ENCODE data around the gene ERCC3. TPM values are rescaled to one million over a fixed set of nuclear protein-coding genes. Genes with fewer than 3 reads are reported as not detected.

The ERCC3 gene
- polyA plus RNA-seq, 2 of the 4 experiments (the other 2 are of a cell fraction): 57.9 to 68.3 TPM

GRCh38 chr2:127255721-127256120, 38.2 kb downstream of the ERCC3 start:
- ATAC-seq (no peak), FAIRE-seq (no peak), DNase-seq (ENCODE audit: low read depth in 1 of 2, low spot score in 1 of 2) (no peak)
- TF ChIP-seq ATOH8 (CRISPR knock-in tag; IDR thresholded peaks at IDR 0.05; ENCODE audit: low read depth): no peak
- TF ChIP-seq EHF (CRISPR knock-in tag; IDR thresholded peaks at IDR 0.05): no peak
- TF ChIP-seq, protein P1, sequence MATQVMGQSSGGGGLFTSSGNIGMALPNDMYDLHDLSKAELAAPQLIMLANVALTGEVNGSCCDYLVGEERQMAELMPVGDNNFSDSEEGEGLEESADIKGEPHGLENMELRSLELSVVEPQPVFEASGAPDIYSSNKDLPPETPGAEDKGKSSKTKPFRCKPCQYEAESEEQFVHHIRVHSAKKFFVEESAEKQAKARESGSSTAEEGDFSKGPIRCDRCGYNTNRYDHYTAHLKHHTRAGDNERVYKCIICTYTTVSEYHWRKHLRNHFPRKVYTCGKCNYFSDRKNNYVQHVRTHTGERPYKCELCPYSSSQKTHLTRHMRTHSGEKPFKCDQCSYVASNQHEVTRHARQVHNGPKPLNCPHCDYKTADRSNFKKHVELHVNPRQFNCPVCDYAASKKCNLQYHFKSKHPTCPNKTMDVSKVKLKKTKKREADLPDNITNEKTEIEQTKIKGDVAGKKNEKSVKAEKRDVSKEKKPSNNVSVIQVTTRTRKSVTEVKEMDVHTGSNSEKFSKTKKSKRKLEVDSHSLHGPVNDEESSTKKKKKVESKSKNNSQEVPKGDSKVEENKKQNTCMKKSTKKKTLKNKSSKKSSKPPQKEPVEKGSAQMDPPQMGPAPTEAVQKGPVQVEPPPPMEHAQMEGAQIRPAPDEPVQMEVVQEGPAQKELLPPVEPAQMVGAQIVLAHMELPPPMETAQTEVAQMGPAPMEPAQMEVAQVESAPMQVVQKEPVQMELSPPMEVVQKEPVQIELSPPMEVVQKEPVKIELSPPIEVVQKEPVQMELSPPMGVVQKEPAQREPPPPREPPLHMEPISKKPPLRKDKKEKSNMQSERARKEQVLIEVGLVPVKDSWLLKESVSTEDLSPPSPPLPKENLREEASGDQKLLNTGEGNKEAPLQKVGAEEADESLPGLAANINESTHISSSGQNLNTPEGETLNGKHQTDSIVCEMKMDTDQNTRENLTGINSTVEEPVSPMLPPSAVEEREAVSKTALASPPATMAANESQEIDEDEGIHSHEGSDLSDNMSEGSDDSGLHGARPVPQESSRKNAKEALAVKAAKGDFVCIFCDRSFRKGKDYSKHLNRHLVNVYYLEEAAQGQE (IDR thresholded peaks at IDR 0.05): no peak
- no peak for TF ChIP-seq RNF2 (IDR thresholded peaks at IDR 0.05; ENCODE audit: borderline replicate concordance, low read depth)
- no peak for TF ChIP-seq RCOR1 (IDR thresholded peaks at IDR 0.05; ENCODE audit: low read depth, low read length)
- no peak for TF ChIP-seq FOSL2 (IDR thresholded peaks at IDR 0.05)
- TF ChIP-seq FOSL2 (CRISPR knock-in tag; IDR thresholded peaks at IDR 0.05): no peak
- TF ChIP-seq ESRRA (IDR thresholded peaks at IDR 0.05; ENCODE audit: borderline replicate concordance, low read length): no peak
- TF ChIP-seq FOSB (CRISPR knock-in tag; IDR thresholded peaks at IDR 0.05): no peak
- TF ChIP-seq ZFP36 (IDR thresholded peaks at IDR 0.05; ENCODE audit: borderline replicate concordance, partially characterized antibody): no peak
- TF ChIP-seq RARB (CRISPR knock-in tag; IDR thresholded peaks at IDR 0.05): no peak
- no peak for TF ChIP-seq JUN (IDR thresholded peaks at IDR 0.05)
- TF ChIP-seq HEYL (CRISPR knock-in tag; IDR thresholded peaks at IDR 0.05): no peak
- TF ChIP-seq GATA3 (IDR thresholded peaks at IDR 0.05; ENCODE audit: borderline replicate concordance): no peak
- TF ChIP-seq POLR2A (IDR thresholded peaks at IDR 0.05; ENCODE audit: low read length): no peak
- POLR2A ChIA-PET: no interaction called here
- Histone ChIP-seq H3K9me3 (no peaks in the 10 kb centered on the region), H3K4me1 (peaks cover 16% of the 10 kb centered on the region), H3K4me2 (no peak overlapping the region), H3K4me3 (no peak overlapping the region), H3K27ac (no peak overlapping the region)
- 93% methylated on average over 6 of the region's 6 CpGs for WGBS (ENCODE audit: missing lambda C conversion rate)
- CTCF ChIA-PET: interaction anchor here (1.1 kb wide), 1 partner anchor 10 kb away, joined by 3 read pairs; no protein-coding TSS in a partner anchor

DNA sequence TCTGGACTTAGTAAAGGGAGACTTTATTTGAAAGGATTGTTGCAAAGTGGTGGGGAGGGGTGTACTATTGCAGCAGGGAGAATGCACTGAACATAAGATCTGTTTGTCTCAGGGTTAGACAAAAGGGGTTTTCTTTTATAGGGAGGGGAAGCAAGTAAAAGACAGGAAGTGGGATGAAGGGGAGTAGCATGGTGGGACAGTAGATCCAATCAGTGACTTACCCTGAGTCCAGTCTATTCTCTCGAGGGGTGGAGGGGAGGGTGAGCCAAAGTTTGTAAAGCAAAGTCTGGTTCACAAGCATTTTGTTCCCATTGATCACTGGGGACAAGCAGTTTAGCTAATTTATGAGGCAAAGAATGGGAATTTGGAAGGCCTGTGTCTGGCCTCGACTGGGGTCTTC, 38.8 kb downstream of the ERCC3 start:
- ATAC-seq (no peak), DNase-seq (ENCODE audit: low read depth in 1 of 2, low spot score in 1 of 2) (no peak), FAIRE-seq (no peak)
- 81% methylated on average over 2 of the region's 2 CpGs for WGBS (ENCODE audit: missing lambda C conversion rate)
- Histone ChIP-seq H3K4me1 (peaks cover 16% of the 10 kb centered on the region), H3K27ac (no peak overlapping the region), H3K4me3 (no peak overlapping the region), H3K4me2 (no peak overlapping the region), H3K9me3 (no peaks in the 10 kb centered on the region)
- ChIA-PET CTCF (no interaction called here), POLR2A (no interaction called here)
- TF ChIP-seq NR3C1 (IDR thresholded peaks at IDR 0.05) (no peak), HOXB5 (CRISPR knock-in tag; IDR thresholded peaks at IDR 0.05) (no peak), KDM1A (IDR thresholded peaks at IDR 0.05; ENCODE audit: low read depth) (no peak), CHD2 (IDR thresholded peaks at IDR 0.05; ENCODE audit: low read length, partially characterized antibody) (no peak), HOXB13 (CRISPR knock-in tag; IDR thresholded peaks at IDR 0.05; ENCODE audit: low read depth) (no peak), FOSL2 (IDR thresholded peaks at IDR 0.05) (no peak), FOSL2 (CRISPR knock-in tag; IDR thresholded peaks at IDR 0.05) (no peak), ATOH8 (CRISPR knock-in tag; IDR thresholded peaks at IDR 0.05; ENCODE audit: low read depth) (no peak), NPAS2 (CRISPR knock-in tag; IDR thresholded peaks at IDR 0.05; ENCODE audit: borderline replicate concordance) (no peak), CTCF (IDR thresholded peaks at IDR 0.05) (no peak), RARB (CRISPR knock-in tag; IDR thresholded peaks at IDR 0.05) (no peak), ZSCAN20 (CRISPR knock-in tag; IDR thresholded peaks at IDR 0.05) (no peak), HES2 (IDR thresholded peaks at IDR 0.05) (no peak)
- TF ChIP-seq, protein P2, sequence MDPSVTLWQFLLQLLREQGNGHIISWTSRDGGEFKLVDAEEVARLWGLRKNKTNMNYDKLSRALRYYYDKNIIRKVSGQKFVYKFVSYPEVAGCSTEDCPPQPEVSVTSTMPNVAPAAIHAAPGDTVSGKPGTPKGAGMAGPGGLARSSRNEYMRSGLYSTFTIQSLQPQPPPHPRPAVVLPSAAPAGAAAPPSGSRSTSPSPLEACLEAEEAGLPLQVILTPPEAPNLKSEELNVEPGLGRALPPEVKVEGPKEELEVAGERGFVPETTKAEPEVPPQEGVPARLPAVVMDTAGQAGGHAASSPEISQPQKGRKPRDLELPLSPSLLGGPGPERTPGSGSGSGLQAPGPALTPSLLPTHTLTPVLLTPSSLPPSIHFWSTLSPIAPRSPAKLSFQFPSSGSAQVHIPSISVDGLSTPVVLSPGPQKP (IDR thresholded peaks at IDR 0.05; ENCODE audit: low read depth, low read length): no peak
- TF ChIP-seq, protein P3, sequence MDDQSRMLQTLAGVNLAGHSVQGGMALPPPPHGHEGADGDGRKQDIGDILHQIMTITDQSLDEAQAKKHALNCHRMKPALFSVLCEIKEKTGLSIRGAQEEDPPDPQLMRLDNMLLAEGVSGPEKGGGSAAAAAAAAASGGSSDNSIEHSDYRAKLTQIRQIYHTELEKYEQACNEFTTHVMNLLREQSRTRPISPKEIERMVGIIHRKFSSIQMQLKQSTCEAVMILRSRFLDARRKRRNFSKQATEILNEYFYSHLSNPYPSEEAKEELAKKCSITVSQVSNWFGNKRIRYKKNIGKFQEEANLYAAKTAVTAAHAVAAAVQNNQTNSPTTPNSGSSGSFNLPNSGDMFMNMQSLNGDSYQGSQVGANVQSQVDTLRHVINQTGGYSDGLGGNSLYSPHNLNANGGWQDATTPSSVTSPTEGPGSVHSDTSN (IDR thresholded peaks at IDR 0.05): no peak

All from A549 (cell line).